H1 (cell line): ENCODE data around the gene ARRDC1.

ENCODE experiments used
- EZH2 ChIP-seq: fragments of 200-600 bp; sonication (generic); IDR thresholded peaks from 2 replicates; pipeline ENCODE4 v1.7.1; 2012; ENCODE audit warnings: low read depth, mild to moderate bottlenecking, moderate library complexity, low read length, inconsistent platforms; ENCODE audit not compliant: severe bottlenecking
- RAD21 ChIP-seq, 2 experiments: IDR thresholded peaks in 1 of 2; conservative IDR thresholded peaks in 1 of 2; 2 replicates each; pipeline ENCODE4 v1.6.1; 2011; ENCODE audit warnings: low read depth in 2 of 2, low read length in 2 of 2, improper control_type of control experiment in 1 of 2, inconsistent platforms in 1 of 2, mild to moderate bottlenecking in 1 of 2, moderate library complexity in 1 of 2
- SP1 ChIP-seq: IDR thresholded peaks from 2 replicates; pipeline ENCODE4 v1.6.1; 2011; ENCODE audit warnings: low read depth, low read length

- TF ChIP-seq SP1 (no peak), EZH2 (no peak), RAD21 (IDR thresholded peaks at IDR 0.05 in 1 of 2, conservative IDR thresholded peaks at IDR 0.05 in 1 of 2; ENCODE audit: low read depth in 2 of 2, low read length in 2 of 2) (no peak; a peak in 1 of 4 replicates)
Measured at GRCh38 chr9:137619240-137620047, 14.0 kb downstream of the ARRDC1 start.
